Prostate gland (tissue), 2 donors: Measurements from ENCODE around the gene PPARA.

Source experiments
- POLR2A ChIP-seq: fragments of 450-650 bp; IDR thresholded peaks from one replicate; pipeline ENCODE4 v1.6.1; 2016; ENCODE audit warnings: antibody characterized with exemption, mild to moderate bottlenecking
- TF ChIP-seq, protein P1 (sequence below), 4 experiments: fragments of 200-600 bp in 2 of 4; fragments of 450-650 bp in 2 of 4; sonication (generic) in 2 of 4; IDR thresholded peaks; 1 replicate in 3 of 4; 2 replicates in 1 of 4; pipeline ENCODE4 v1.5.1; 2016 to 2019; ENCODE audit warnings: antibody characterized with exemption in 4 of 4, mild to moderate bottlenecking in 2 of 4, moderate library complexity in 2 of 4

DNA sequence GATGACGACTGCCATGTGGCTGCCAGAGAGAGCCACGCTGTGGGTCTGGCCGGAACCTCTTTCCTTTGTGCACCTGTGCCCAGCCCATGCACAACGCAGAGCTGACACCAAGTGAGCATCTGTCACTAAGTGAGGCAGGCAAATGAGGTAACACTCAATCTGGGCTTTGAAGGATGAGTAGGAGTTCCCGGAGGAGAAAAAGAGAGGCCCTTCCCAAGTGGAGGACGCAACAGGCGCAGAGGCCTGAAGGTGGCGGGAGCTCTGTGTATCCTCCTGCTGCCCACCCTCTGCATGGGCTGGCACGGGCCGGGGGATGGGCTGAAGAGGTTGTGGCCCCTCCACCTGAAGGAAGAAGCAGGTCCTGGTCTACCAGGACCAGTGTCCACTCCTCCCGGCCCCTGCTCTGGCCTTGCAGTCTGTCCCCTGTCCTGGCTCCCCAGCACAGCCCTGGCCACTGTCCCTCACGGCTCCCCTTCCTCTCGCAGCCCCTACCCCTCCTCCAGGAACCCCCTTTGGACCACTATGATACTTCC, 23.4 kb upstream of the PPARA start:
- TF ChIP-seq, protein P1, sequence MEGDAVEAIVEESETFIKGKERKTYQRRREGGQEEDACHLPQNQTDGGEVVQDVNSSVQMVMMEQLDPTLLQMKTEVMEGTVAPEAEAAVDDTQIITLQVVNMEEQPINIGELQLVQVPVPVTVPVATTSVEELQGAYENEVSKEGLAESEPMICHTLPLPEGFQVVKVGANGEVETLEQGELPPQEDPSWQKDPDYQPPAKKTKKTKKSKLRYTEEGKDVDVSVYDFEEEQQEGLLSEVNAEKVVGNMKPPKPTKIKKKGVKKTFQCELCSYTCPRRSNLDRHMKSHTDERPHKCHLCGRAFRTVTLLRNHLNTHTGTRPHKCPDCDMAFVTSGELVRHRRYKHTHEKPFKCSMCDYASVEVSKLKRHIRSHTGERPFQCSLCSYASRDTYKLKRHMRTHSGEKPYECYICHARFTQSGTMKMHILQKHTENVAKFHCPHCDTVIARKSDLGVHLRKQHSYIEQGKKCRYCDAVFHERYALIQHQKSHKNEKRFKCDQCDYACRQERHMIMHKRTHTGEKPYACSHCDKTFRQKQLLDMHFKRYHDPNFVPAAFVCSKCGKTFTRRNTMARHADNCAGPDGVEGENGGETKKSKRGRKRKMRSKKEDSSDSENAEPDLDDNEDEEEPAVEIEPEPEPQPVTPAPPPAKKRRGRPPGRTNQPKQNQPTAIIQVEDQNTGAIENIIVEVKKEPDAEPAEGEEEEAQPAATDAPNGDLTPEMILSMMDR (IDR thresholded peaks at IDR 0.05) = no peak
- TF ChIP-seq POLR2A = no peak
